HT-29 (cell line): ENCODE measurements around the gene ZNF341. TPM values are rescaled to one million over a fixed set of nuclear protein-coding genes. Genes with fewer than 3 reads are reported as not detected.
"Not testable (repeated sequence)": the region's sequence is repeated elsewhere in the genome, so short reads cannot be mapped to it uniquely, and the experiment has no call there.

Experiments used
- DNase-seq: peaks from one replicate; pipeline ENCODE4 v3.0.0-alpha.2; 2015; ENCODE audit warnings: low spot score
- total RNA-seq: library from RNA; depleted of rRNA; stranded (reverse); fragments of >200 nt; shearing (Covaris generic); gene quantifications from 2 replicates; pipeline ENCODE4 v1.2.3, GENCODE V29; 2014

ZNF341 gene
- total RNA-seq, 1 experiment from 2014 or later = 5.4 TPM

DNA sequence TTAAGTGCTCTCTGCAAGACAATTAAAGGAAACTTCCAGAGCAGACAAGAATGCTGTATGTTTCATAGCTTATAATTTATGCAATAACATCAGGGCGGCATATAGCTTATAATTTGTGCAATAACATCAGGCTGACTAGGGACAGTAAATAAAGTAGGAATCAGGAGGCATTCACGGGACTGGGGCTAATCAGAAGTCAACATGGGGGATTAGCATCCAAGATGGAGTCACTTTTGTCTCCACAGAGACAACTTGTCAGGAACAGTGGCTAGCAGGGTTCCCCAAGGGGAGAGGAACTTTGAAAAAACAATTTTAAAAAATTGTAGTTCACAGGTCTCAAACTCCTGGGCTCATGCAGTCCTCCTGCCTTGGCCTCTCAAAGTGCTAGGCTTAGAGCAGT is 3.3 kb upstream of the ZNF341 start:
- DNase-seq = no peak

DNA sequence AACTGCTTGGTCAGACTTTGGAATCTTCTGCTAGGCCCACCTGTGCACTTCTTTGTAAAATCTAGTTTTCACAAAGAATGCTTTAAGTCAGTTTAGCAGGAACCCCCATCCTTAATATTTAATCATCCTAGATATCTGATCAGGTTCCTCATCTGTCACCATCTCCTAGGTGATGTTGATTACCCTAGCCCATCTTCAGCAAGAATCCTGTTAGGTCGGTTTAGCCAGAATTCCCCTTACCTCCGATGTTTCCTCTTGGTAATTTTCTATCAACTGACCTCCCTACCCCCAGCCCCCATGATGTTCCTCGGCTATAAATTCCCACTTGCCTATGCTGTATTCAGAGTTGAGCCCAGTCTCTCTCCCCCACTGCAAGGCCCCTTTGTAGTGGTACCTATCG is 2.7 kb upstream of the ZNF341 start:
- no peak for DNase-seq

DNA sequence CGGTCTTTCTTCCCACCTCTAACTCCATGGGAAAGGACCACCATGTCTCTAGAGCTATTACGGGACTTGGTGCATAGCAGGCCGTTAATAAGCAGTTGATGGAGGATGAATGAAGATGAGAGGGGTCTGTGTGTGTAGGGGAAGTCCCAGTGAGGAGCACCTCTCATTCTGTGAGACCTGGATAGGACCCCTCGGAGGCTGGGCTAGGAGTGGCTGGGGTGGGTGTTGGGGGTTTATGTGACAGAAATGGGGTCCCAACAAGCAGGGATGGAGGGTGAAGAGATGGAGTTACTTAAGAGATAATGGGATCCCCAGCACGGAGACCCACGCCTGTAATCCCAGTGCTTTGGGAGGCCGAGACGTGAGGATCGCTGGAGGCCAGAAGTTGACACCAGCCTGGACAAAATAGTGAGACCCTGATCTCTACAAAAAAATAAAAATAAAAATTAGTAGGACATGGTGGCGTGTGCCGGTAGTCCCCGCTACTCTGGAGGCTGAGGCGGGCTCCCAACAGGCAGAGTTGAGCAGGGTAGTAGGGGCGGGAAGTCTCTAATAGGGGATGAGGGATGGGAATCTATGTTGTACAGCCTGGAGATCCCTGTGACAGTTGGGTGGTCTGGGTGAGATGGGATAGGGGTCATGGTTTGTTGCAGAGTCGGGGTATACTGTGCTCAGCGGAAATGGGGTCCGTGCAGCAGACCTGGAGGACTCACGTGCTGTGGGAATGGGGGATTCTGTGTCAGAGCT is 677 bp upstream of the ZNF341 start:
- DNase-seq = no peak

DNA sequence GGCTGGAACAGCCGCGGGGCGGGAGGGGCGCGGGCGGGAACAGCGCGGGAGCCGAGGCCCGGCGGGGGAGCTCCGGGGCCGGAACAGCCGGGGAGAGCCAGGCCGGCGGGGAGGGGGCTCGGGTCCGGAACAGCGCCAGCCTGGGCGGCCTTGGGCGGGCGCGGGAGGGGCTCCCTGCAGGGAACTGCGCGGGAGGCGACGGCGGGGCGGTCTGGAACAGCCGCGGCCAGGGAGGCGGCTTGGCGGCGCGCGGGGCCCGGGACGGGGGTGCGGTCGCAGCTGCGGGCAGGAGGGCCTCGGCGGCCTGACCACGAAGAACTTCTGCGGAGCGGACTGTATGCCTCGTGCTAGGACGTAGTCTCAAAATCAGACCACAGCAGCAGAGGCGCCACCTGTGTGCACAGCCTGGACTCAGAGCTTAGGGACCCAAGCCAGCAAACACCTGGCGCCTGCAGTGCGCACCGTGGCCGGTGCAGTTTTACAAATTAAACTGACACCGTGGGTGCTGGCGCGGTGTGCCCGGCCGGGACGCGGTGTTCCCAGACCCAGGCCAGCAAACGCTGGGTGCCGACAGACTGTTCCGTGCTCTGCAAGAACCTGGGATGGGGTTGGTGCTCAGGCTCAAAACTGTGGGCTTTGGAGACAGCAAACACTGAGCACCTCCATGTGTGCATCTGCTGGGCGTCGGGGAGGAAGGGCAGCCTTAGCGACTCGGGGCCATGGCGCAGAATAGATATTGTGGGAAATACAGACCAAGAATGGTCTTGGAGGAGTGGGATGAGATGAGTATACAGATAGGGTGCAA is 572 bp downstream of the ZNF341 start:
- DNase-seq = peak; percentile 81

DNA sequence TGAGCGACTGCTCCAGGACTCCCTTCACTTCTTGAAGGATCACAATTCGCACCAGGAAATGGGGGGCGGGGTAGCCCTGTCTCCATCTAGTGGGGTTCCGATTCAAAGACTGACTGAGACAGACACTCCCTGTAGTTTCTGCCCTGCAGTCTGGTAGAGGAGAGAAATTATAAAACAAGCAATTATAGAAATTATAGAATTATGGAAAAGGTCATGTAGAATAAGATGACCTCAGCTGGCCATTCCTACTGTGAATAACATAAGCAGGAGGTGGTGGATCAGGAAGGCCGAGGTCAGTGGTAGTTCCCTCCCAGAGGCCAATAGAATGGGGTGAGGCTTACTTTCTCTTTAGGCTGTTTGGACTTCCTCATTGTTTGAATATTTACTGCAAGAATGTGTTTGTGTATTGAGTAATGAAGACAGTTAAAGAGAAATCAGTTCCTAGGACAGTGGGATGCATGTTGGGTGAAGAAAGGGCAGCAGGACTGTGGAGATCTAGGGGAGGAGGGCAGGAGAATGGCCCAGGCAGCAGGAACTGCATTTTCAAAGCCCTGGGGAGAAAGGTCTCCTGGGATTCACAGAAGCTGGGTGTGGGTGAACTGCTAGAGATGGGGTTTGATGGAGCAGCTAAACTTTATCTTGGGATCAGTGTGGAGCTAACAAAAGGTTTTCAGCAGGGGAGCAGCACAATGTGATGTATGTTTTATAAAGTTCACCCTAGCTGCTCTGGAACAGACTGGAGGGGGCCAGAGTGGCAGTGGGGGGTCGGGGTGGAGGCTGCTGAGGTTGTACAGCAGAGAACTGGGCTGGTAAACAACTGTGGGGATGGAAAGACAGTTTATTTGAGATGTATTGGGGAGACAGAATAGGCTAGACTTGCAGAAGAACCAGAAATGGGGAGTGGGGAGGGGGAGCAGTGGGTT is 2.1 kb downstream of the ZNF341 start:
- peak; percentile 91 for DNase-seq

DNA sequence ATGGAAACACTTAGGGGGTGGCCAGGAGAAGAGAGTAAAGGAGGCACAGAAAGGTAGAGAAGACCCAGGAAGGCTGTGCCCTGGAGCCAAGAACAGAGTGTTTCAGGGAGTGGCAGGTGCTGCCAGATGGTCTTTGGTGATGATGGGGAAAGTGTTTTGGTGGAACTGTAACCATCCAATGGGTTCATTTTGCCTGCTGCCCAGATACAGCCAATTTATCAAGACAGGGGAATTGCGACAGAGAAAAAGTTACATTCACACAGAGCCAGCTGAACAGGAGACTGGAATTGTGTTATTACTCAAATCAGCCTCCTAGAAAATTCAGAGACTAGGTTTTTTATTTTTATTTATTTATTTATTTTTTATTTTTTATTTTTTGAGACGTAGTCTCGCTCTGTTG is 5.2 kb downstream of the ZNF341 start:
- DNase-seq = no peak

DNA sequence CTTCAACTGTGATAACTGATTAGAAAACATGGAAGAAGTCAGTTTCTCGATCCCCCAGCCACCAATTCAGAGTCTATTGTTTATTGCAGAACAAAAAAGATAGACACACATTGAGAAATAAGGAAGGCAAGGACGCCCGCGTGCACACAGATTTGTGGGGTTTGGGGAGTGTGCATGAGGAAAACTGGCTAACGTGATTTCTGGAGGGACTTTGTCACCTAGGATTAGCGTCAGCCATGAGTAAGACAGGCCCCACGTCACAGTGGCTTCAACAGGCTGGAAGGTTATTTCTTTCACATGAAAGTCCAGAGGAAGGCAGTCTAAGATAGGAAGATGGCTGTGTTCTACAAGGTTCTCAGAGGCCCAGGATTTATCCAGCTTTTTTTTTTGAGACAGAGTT is 7.7 kb downstream of the ZNF341 start:
- no peak for DNase-seq

DNA sequence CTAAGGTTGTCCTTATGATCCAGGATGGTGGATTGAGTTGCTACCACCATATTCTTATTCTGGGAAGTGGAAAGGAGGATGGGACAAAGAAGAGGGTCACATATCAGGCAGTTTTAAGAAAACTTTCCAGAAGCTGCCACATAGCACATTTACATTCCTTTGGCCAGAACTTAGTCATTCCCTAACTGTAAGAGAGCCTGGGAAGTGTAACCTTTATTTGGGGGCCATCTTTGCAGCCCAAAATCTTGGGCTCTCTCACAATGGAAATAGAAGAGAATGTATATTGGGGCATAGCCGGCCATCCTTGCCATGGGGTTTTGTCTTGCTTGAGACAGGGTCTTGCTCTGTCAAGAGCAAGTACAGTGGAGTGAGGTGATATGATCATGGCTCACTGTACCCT is 8.4 kb downstream of the ZNF341 start:
- DNase-seq = no peak

DNA sequence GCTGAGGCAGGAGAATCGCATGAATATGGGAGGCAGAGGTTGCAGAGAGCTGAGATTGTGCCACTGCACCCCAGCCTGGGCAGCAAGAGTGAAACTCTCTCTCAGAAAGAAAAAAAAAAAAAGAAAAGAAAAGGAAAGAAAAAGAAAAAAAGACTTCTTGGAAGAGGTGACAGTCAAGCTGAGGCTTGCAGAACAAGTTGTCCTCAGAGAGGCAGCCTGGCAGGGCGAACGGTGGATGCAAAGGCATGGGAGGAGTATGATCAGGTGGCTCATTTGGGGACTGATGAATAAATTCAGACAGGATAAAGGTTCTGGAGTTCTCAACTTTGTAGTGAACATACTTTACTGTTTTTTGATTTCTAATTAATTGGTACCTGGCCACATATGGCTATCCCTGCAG is 12.4 kb downstream of the ZNF341 start:
- no peak for DNase-seq

DNA sequence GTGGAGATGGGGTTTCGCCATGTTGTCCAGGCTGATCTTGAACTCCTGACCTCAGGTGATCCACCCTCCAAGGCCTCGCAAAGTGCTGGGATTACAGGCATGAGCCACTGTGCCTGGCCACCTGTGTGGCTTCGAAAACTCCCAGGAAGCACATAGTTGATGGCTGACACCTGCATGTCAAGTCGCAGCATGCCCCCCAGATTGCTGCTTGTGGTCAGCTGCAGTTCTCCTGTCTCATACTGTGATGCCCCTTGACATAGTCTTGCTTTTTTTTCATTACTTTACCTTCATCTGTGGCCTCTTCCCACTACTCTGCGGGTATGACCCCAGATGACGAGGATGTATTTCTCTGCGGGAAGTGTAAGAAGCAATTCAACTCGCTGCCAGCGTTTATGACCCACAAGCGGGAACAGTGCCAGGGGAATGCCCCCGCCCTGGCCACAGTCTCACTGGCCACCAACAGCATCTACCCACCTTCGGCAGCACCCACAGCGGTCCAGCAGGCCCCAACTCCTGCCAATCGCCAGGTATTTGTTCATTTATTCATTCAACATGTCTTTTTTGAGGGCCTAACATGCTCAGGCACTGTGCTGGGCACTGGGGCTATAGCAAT is 13.1 kb downstream of the ZNF341 start:
- no peak for DNase-seq

DNA sequence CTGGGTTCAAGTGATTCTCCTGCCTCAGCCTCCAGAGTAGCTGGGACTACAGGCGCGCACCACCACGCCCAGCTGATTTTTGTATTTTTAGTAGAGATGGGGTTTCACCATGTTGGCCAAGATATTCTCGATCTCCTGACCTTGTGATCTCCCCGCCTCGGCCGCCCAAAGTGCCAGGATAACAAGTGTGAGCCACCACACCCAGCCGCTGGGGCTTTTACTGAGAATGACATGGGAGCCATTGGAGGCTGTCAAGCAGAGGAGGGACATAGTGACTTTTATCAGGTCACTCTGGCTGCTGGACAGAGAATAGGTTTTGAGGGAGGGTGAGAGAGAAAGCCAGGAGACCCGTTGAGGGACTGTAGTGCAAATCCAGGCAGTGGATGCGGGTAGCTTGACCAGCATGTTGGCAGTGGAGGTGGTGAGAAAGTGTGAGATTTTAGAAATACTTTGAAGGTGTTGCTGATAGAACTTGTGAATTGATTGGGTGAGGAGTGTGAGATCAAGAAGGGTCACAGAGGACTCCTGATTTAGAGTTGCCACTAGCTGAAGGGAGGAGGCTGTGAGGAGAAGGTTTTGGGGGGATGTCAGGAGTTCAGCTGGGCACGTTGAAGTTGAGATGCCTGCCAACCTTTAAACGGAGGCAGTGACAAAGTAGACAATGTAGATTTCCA is 14.7 kb downstream of the ZNF341 start:
- DNase-seq = no peak

DNA sequence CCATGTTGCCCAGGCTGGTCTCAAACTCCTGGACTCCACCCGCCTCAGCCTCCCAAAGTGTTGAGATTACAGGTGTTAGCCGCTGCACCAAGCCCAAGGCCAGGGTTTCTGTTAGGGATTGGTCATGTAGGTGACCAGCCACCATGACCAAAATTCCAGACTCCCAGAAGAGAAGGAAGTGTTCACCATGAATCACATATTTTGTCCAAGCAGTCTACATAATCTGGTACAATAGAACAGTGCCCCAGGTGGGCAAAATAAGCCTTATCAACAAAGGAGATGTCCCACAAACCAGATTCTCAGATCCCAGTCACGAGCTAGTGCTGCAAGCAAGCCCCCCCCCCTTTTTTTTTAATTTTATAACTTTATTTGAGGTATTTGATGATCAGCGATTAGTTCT is 20.0 kb downstream of the ZNF341 start:
- peak; percentile 25 for DNase-seq

DNA sequence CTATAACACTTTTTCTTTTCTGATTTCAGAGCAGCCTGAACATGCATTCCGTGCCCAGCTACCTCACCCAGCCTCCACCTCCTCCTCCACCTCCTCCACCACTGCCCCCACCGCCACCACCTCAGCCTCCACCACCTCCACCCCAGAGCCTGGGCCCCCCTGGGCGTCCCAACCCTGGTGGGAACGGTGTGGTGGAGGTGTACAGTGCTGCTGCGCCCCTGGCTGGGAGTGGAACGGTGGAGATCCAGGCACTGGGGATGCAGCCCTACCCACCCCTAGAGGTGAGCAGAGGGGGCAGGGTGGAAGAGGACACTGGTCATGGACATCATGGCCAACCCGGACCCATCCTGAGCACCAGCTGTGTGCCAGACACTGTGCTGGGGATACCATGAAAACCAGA is 21.3 kb downstream of the ZNF341 start:
- DNase-seq = no peak

DNA sequence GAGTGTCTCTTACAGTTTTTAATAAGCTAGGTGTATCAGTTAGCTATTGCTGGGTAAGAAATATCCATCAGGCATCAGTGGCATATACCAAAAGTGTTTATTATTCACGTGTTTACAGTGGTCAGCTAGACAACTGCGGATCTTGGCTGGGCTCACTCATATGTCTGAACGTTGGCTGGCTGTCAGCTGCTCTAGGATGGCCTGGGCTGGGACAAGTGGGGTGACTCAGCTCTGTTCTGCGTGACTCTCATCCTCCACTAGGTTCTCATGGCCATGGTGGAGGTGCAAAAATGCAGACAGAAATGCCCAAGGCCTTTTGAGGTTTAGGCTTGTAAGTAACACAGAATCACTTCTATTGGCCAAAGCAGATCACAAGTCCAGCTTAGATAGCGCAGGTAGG is 22.0 kb downstream of the ZNF341 start:
- no peak for DNase-seq

DNA sequence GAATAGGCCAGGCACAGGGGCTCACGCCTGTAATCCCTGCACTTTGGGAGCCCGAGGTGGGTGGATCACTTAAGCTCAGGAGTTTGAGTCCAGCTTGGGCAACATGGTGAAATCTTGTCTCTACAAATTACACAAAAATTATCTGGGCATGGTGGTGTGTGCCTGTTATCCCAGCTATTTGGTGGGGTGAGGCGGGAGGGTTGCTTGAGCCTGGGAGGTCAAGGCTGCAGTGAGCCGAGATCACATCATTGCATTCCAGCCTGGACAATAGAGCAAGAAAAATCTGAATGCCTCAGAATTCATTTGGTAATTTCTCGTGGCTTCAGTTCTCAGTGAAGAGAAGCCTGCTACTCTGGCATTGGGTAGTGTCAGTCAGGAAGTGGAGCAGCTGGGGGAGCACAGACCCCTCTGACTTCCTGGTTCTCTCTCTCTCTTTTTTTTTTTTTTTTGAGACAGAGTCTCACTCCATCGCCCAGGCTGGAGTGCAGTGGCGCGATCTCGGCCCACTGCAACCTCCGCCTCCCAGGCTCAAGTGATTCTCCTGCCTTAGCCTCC is 24.2 kb downstream of the ZNF341 start:
- not testable (repeated sequence) for DNase-seq

DNA sequence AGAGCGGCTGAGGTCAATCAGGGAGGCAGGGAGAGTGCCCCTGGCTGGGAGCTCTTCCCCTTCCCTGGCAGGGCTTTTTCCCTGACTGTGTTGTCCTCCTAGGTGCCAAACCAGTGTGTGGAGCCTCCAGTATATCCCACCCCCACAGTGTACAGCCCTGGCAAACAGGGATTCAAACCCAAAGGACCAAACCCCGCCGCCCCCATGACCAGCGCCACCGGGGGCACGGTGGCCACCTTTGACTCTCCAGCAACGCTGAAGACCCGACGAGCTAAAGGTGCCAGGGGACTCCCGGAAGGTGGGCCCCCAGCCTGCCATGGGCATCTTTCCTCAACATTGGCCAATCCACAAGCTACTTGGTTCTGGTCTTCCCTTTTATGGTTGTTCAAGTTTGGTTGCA is 25.2 kb downstream of the ZNF341 start:
- DNase-seq = no peak

DNA sequence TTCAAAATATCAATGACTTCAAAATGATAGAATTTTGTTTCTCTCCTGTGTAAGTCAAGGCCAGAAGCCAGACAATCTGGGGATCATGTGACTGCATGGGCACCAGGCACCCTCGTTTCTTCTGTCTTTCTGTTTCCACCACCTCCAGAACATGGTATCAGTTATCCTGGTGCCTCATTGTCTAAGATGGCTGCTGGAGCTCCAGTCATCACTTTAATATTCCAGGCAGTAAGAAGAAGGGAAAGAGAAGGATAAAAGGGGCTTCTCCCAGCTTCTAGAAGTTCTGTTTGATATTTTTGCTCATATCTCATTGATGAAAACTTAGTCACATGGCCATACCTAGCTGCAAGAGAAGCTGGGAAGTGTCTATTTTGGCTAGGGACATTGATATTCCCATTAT is 25.7 kb downstream of the ZNF341 start:
- no peak for DNase-seq

DNA sequence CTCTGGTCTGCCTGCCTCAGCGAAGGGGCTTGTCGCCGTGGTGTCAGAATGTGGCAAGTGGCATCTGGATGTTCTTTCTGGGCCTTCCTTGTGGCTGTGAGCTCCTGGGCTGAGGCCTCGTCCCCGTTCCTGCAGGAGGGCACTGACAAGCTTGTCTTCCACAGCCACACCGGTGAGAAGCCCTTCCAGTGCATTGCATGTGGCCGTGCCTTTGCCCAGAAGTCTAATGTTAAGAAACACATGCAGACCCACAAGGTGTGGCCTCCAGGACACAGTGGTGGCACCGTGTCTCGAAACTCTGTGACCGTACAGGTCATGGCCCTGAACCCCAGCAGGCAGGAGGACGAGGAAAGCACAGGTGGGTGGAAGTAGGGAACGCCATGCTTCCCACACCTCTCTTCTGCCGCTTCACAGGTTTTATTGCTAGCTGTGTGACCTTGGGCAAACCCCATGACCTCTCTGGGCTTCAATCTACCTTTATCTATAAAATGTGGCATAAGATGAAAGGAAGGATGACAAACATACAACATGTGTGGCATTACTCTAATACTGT is 30.0 kb downstream of the ZNF341 start:
- DNase-seq = no peak

DNA sequence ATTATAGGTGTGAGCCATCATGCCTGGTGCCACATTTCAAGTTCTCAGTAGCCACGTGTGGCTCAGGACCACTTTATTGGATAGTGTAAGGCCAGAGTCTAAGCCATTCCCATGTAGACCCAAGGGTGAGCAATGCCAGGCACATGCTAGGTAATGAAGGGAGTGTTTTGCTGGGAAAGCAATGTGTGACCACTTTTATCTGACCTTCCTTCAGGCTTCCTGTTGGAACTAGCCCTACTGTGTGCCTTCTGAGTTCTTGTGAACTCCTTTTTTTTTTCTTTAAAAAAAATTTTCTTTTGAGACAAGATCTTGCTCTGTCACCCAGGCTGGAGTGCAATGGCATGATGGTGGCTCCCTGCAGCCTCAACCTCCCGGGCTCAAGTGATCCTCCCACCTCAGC is 33.3 kb downstream of the ZNF341 start:
- DNase-seq = no peak

DNA sequence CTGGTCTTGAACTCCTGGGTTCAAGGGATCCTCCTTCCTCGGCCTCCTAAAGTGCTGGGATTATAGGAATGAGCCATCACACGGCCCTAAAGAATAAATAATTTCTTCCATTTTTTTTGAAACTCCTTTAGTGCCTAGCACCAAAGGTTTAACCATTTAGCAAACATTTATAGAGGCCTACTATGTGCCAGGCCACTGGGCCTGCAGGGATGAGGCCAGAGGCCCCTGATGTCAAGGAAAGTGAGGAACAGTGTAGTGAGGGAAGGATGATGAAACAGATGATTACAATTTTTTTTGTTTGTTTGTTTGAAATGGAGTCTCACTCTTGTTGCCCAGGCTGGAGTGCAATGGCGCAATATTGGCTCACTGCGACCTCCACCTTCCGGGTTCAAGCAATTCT is 33.8 kb downstream of the ZNF341 start:
- DNase-seq = no peak
